ENCODE measurements around the gene SUV39H2.

SUV39H2 gene

GRCh38 chr10:14878266-14879123 lies at the start of gene SUV39H2:
Gene SUV39H2, plus strand, starts transcription at chr10:14878866. Its CDS starts 23 bp downstream, at chr10:14878889.
- peak within 1 kb of the TSS; percentile 87 for H3K4me2 ChIP-seq (ENCODE audit: low read depth, low read length, poor library complexity, severe bottlenecking)
- no peaks in the 10 kb centered on the region for H3K9me3 ChIP-seq (ENCODE audit: insufficient read depth, low read depth, low read length)
- no peaks in the 10 kb centered on the region for H3K36me3 ChIP-seq (ENCODE audit: insufficient read depth, low read length)
- H3K9me2 ChIP-seq (replicated peaks; ENCODE audit: low read depth, low read length): no peaks in the 10 kb centered on the region
- no peaks in the 10 kb centered on the region for H3K27me3 ChIP-seq (ENCODE audit: insufficient read depth, low read length, poor library complexity, severe bottlenecking)
- peaks cover 55% of the 10 kb centered on the region for H3K4me1 ChIP-seq (ENCODE audit: insufficient read depth, low read length, poor library complexity, severe bottlenecking)
- H3K9ac ChIP-seq (ENCODE audit: low read depth, low read length, poor library complexity, severe bottlenecking): peak within 1 kb of the TSS; percentile 97
- H3F3A ChIP-seq (ENCODE audit: low read depth): peaks cover 2% of the 10 kb centered on the region; the same call in 1 of the 2 replicates
- peak within 1 kb of the TSS; percentile 92 for H3K4me3 ChIP-seq (ENCODE audit: low read length, poor library complexity, severe bottlenecking)
- peaks cover 48% of the 10 kb centered on the region for H4K20me1 ChIP-seq (ENCODE audit: insufficient read depth, low read length, poor library complexity, severe bottlenecking)
- TF ChIP-seq EZH2phosphoT487 (IDR thresholded peaks at IDR 0.05; ENCODE audit: borderline replicate concordance) (no peak), CTCF (conservative IDR thresholded peaks at IDR 0.05; ENCODE audit: low read length) (no peak)
- H3K79me2 ChIP-seq (ENCODE audit: insufficient read depth, low read length): peaks cover 82% of the 10 kb centered on the region
- H2AFZ ChIP-seq (ENCODE audit: low read length): peak within 1 kb of the TSS; percentile 89

GRCh38 chr10:14833106-14833505 lies 45.6 kb upstream of the SUV39H2 start:
- peaks cover 5% of the 10 kb centered on the region for H3K4me1 ChIP-seq (ENCODE audit: insufficient read depth, low read length, poor library complexity, severe bottlenecking)
- no peaks in the 10 kb centered on the region for H3K27me3 ChIP-seq (ENCODE audit: insufficient read depth, low read length, poor library complexity, severe bottlenecking)
- no peak for TF ChIP-seq CTCF (conservative IDR thresholded peaks at IDR 0.05; ENCODE audit: low read length)
- H3K79me2 ChIP-seq (ENCODE audit: insufficient read depth, low read length): no peaks in the 10 kb centered on the region
- H2AFZ ChIP-seq (ENCODE audit: low read length): no peak overlapping the region
- no peaks in the 10 kb centered on the region for H3K9me3 ChIP-seq (ENCODE audit: insufficient read depth, low read depth, low read length)
- H3K4me2 ChIP-seq (ENCODE audit: low read depth, low read length, poor library complexity, severe bottlenecking): no peak overlapping the region
- H3F3A ChIP-seq (ENCODE audit: low read depth): no peaks in the 10 kb centered on the region
- no peaks in the 10 kb centered on the region for H3K9me2 ChIP-seq (replicated peaks; ENCODE audit: low read depth, low read length)
- no peak overlapping the region for H3K4me3 ChIP-seq (ENCODE audit: low read length, poor library complexity, severe bottlenecking)
- no peak overlapping the region for H3K9ac ChIP-seq (ENCODE audit: low read depth, low read length, poor library complexity, severe bottlenecking)
- H4K20me1 ChIP-seq (ENCODE audit: insufficient read depth, low read length, poor library complexity, severe bottlenecking): no peaks in the 10 kb centered on the region
- H3K36me3 ChIP-seq (ENCODE audit: insufficient read depth, low read length): no peaks in the 10 kb centered on the region

GRCh38 chr10:14836208-14836607 lies 42.5 kb upstream of the SUV39H2 start:
- peaks cover 30% of the 10 kb centered on the region for H3K79me2 ChIP-seq (ENCODE audit: insufficient read depth, low read length)
- H4K20me1 ChIP-seq (ENCODE audit: insufficient read depth, low read length, poor library complexity, severe bottlenecking): peaks cover 29% of the 10 kb centered on the region
- no peak overlapping the region for H2AFZ ChIP-seq (ENCODE audit: low read length)
- H3K27me3 ChIP-seq (ENCODE audit: insufficient read depth, low read length, poor library complexity, severe bottlenecking): no peaks in the 10 kb centered on the region
- H3K4me2 ChIP-seq (ENCODE audit: low read depth, low read length, poor library complexity, severe bottlenecking): no peak overlapping the region
- H3K9me3 ChIP-seq (ENCODE audit: insufficient read depth, low read depth, low read length): no peaks in the 10 kb centered on the region
- H3K9ac ChIP-seq (ENCODE audit: low read depth, low read length, poor library complexity, severe bottlenecking): no peak overlapping the region
- no peak for TF ChIP-seq CTCF (conservative IDR thresholded peaks at IDR 0.05; ENCODE audit: low read length)
- TF ChIP-seq EZH2phosphoT487 (IDR thresholded peaks at IDR 0.05; ENCODE audit: borderline replicate concordance): no peak
- no peaks in the 10 kb centered on the region for H3F3A ChIP-seq (ENCODE audit: low read depth)
- peaks cover 26% of the 10 kb centered on the region for H3K4me1 ChIP-seq (ENCODE audit: insufficient read depth, low read length, poor library complexity, severe bottlenecking)
- H3K36me3 ChIP-seq (ENCODE audit: insufficient read depth, low read length): peaks cover 12% of the 10 kb centered on the region; the same call in 1 of the 2 replicates
- H3K9me2 ChIP-seq (replicated peaks; ENCODE audit: low read depth, low read length): no peaks in the 10 kb centered on the region
- H3K4me3 ChIP-seq (ENCODE audit: low read length, poor library complexity, severe bottlenecking): no peak overlapping the region
